OCI-LY7 (cell line): ENCODE results near the gene APOBEC3A. TPM values are rescaled to one million over a fixed set of nuclear protein-coding genes. Genes with fewer than 3 reads are reported as not detected.

Source experiments
- BruUV-seq: library from RNA; stranded (reverse); fragments of 400-500 nt; replicated peaks from 2 replicates; lab custom pipeline; 2021; lab: Mats Ljungman, UMichigan
- CTCF ChIA-PET: fragments of 300-600 bp; sonication (Branson Sonifier 250); formaldehyde crosslinking; loops from one replicate; lab custom pipeline; 2022; ENCODE audit warnings: antibody characterized with exemption; ENCODE audit not compliant: unreplicated experiment; lab: Charles Lee
- POLR2A ChIA-PET: fragments of 300-600 bp; sonication (Branson Sonifier 250); formaldehyde crosslinking; loops from one replicate; lab custom pipeline; 2022; ENCODE audit warnings: antibody characterized with exemption; lab: Charles Lee
- DNase-seq: peaks from one replicate; pipeline ENCODE4 v3.0.0-alpha.2; 2015; ENCODE audit warnings: low spot score
- H2AFZ ChIP-seq: fragments of 200-600 bp; sonication (generic), shearing (Covaris generic); 2 replicates; pipeline ENCODE4 v1.6.1; 2014; ENCODE audit warnings: mild to moderate bottlenecking, antibody characterized with exemption, low read length, moderate library complexity
- H3K27ac ChIP-seq: fragments of 200-600 bp; sonication (generic); 2 replicates; pipeline ENCODE4 v1.5.1; 2014; ENCODE audit warnings: mixed run types, low read depth, mild to moderate bottlenecking, moderate library complexity, low read length, inconsistent platforms; ENCODE audit not compliant: poor library complexity, severe bottlenecking
- H3K36me3 ChIP-seq: fragments of 200-600 bp; sonication (generic); 2 replicates; pipeline ENCODE4 v1.6.1; 2014; ENCODE audit warnings: mild to moderate bottlenecking, antibody characterized with exemption, low read length, moderate library complexity, mixed read lengths; ENCODE audit not compliant: insufficient read depth
- H3K4me1 ChIP-seq: fragments of 200-600 bp; sonication (generic); 2 replicates; pipeline ENCODE4 v1.5.1; 2014; ENCODE audit warnings: mild to moderate bottlenecking, low read length; ENCODE audit not compliant: insufficient read depth, poor library complexity, severe bottlenecking
- H3K4me2 ChIP-seq: fragments of 200-600 bp; sonication (generic); 2 replicates; pipeline ENCODE4 v1.6.1; 2014; ENCODE audit warnings: mild to moderate bottlenecking, low read length
- H3K4me3 ChIP-seq: fragments of 200-600 bp; sonication (generic); 2 replicates; pipeline ENCODE4 v1.5.1; 2014; ENCODE audit warnings: mild to moderate bottlenecking, low read depth, low read length; ENCODE audit not compliant: poor library complexity, severe bottlenecking
- H3K79me2 ChIP-seq: fragments of 200-600 bp; sonication (generic); 2 replicates; pipeline ENCODE4 v1.6.1; 2016; ENCODE audit warnings: low read depth, mild to moderate bottlenecking, low read length, moderate library complexity, mixed read lengths; ENCODE audit not compliant: insufficient read depth
- H3K9me2 ChIP-seq: fragments of 200-600 bp; sonication (generic); 2 replicates; pipeline ENCODE4 v1.6.1; 2016; ENCODE audit warnings: mild to moderate bottlenecking, low read length, mixed read lengths; ENCODE audit not compliant: insufficient read depth
- H3K9me3 ChIP-seq: fragments of 200-600 bp; sonication (generic); 2 replicates; pipeline ENCODE4 v1.6.1; 2014; ENCODE audit warnings: mild to moderate bottlenecking, mixed run types, low read length, mixed read lengths
- H4K20me1 ChIP-seq: fragments of 200-600 bp; sonication (generic); 2 replicates; pipeline ENCODE4 v1.6.1; 2014; ENCODE audit warnings: mild to moderate bottlenecking, antibody characterized with exemption, low read length, moderate library complexity, mixed read lengths; ENCODE audit not compliant: insufficient read depth
- EZH2phosphoT487 ChIP-seq: fragments of 200-600 bp; sonication (generic); IDR thresholded peaks from 2 replicates; pipeline ENCODE4 v1.6.1; 2018; ENCODE audit warnings: low read depth, borderline replicate concordance, mild to moderate bottlenecking, mixed run types, antibody characterized with exemption, low read length, moderate library complexity, mixed read lengths
- intact Hi-C: fragments of 100-400 bp; cut with micrococcal nuclease; formaldehyde crosslinking; loops from one replicate; pipeline ENCODE4 v1.10.0; 2022; ENCODE audit not compliant: unreplicated experiment
- total RNA-seq, 2 experiments: library from RNA; depleted of rRNA in 1 of 2; stranded (reverse); fragments of >200 nt in 1 of 2; shearing (Covaris generic) in 1 of 2; gene quantifications; 2 replicates each; pipeline ENCODE4 v1.2.3, GENCODE V29; 2014 to 2022
- TF ChIP-seq, protein P1 (sequence below): fragments of 200-600 bp; sonication (generic); conservative IDR thresholded peaks from 2 replicates; pipeline ENCODE4 v1.5.1; 2014; ENCODE audit warnings: mild to moderate bottlenecking, antibody characterized with exemption, low read length, moderate library complexity, mixed read lengths

The APOBEC3A gene
- total RNA-seq, 2 experiments from 2014 or later: not detected

DNA sequence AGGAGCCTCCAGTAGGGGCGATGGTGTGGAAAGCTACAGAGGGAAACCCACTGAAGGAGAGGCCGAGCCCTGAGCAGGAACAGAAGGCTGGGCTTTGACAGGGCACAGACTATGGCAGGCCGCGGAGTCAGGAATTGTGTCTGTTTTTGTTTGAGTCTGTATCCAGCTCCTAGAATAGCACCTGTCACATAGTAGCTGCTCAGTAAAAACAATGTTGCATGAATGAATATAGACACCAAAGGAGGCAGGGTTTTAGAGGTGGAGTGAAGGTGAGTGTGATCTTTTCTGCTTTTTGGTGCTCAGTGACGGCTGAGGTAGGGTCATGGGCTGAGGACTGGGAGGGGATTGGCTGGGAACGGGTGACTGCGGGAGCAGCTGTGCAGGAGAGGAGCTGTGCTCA lies 18.5 kb upstream of the APOBEC3A start:
- Histone ChIP-seq H3K36me3 (no peaks in the 10 kb centered on the region), H3K27ac (no peak overlapping the region), H4K20me1 (no peaks in the 10 kb centered on the region), H3K4me1 (no peaks in the 10 kb centered on the region), H3K4me3 (no peak overlapping the region), H3K4me2 (no peak overlapping the region), H3K9me3 (no peaks in the 10 kb centered on the region), H2AFZ (no peak overlapping the region), H3K9me2 (no peaks in the 10 kb centered on the region), H3K79me2 (no peaks in the 10 kb centered on the region)
- BruUV-seq: no TSS peak
- TF ChIP-seq EZH2phosphoT487: no peak
- TF ChIP-seq, protein P1, sequence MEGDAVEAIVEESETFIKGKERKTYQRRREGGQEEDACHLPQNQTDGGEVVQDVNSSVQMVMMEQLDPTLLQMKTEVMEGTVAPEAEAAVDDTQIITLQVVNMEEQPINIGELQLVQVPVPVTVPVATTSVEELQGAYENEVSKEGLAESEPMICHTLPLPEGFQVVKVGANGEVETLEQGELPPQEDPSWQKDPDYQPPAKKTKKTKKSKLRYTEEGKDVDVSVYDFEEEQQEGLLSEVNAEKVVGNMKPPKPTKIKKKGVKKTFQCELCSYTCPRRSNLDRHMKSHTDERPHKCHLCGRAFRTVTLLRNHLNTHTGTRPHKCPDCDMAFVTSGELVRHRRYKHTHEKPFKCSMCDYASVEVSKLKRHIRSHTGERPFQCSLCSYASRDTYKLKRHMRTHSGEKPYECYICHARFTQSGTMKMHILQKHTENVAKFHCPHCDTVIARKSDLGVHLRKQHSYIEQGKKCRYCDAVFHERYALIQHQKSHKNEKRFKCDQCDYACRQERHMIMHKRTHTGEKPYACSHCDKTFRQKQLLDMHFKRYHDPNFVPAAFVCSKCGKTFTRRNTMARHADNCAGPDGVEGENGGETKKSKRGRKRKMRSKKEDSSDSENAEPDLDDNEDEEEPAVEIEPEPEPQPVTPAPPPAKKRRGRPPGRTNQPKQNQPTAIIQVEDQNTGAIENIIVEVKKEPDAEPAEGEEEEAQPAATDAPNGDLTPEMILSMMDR: no peak
- DNase-seq: no peak
- intact Hi-C loops: no loop called here
- CTCF ChIA-PET: no interaction called here
- POLR2A ChIA-PET: no interaction called here

DNA sequence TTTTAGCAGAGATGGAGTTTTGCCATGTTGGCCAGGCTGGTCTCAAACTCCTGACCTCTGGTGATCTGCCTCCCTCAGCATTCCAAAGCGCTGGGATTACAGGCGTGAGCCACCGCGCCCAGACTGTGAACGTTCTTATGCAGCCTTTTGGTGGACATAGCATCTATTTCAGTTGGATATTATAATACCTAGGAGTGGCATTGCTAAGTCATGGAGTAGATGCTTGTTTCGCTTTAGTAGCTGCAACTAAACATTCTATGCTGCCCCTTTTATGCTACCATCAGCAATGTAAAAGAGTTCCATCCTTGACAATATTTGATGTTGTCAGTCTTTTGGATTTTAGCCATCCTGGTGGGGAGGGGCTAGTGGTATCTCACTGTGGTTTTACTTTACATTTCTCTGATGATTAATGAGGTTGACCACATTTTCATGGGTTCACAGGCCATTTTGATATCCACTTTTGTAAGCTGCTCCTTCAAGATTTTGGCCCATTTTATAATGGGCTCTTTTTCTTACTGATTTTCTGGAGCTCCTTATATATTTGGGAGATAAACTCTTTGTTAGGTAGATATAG lies 16.5 kb upstream of the APOBEC3A start:
- no peaks in the 10 kb centered on the region for H3K79me2 ChIP-seq
- no peak overlapping the region for H3K4me3 ChIP-seq
- H3K9me2 ChIP-seq: no peaks in the 10 kb centered on the region
- no peak for TF ChIP-seq EZH2phosphoT487
- TF ChIP-seq, protein P1: no peak
- H3K9me3 ChIP-seq: no peaks in the 10 kb centered on the region
- no peak overlapping the region for H2AFZ ChIP-seq
- CTCF ChIA-PET: no interaction called here
- no peaks in the 10 kb centered on the region for H3K36me3 ChIP-seq
- H3K4me1 ChIP-seq: no peaks in the 10 kb centered on the region
- DNase-seq: no peak
- no TSS peak for BruUV-seq
- POLR2A ChIA-PET: no interaction called here
- no peak overlapping the region for H3K4me2 ChIP-seq
- intact Hi-C loops: no loop called here
- no peak overlapping the region for H3K27ac ChIP-seq
- no peaks in the 10 kb centered on the region for H4K20me1 ChIP-seq

DNA sequence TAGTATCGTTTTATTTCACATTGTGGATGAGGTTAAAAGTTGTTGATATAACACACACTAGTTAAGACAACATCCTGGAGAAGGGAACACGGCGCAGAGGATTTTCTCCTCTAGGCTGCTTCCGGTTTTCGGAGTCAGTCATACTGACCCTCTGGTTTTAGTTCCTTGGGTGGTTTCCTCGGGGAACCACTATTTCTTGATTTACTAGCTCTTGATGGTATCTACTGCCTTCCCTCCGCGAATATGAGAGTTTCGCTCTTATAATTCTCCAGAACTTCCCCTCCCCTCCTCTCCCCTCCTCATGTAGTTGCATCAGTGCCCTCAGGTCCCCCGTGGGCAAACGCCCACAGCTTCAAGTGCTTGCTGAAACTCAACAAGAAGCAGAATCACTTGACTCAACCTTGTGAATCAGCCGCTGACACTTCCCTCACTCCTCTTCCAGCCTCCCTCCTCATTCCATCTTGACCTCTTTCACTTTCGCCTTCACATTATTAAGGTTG lies 15.9 kb upstream of the APOBEC3A start:
- TF ChIP-seq, protein P1: no peak
- no peak for TF ChIP-seq EZH2phosphoT487
- POLR2A ChIA-PET: no interaction called here
- H3K4me3 ChIP-seq: no peak overlapping the region
- CTCF ChIA-PET: no interaction called here
- H2AFZ ChIP-seq: no peak overlapping the region
- no peak overlapping the region for H3K27ac ChIP-seq
- DNase-seq: no peak
- no TSS peak for BruUV-seq
- H3K4me1 ChIP-seq: no peaks in the 10 kb centered on the region
- no peaks in the 10 kb centered on the region for H3K79me2 ChIP-seq
- no peaks in the 10 kb centered on the region for H3K9me2 ChIP-seq
- H3K4me2 ChIP-seq: no peak overlapping the region
- no peaks in the 10 kb centered on the region for H3K36me3 ChIP-seq
- intact Hi-C loops: no loop called here
- no peaks in the 10 kb centered on the region for H4K20me1 ChIP-seq
- H3K9me3 ChIP-seq: no peaks in the 10 kb centered on the region
